H1 (cell line): Measurements from ENCODE around the gene NID1. TPM values are rescaled to one million over a fixed set of nuclear protein-coding genes. Genes with fewer than 3 reads are reported as not detected.

Experiments
- CTCF ChIA-PET: fragments of 300-600 bp; sonication (Branson Sonifier 250); formaldehyde crosslinking; loops from one replicate; lab custom pipeline; 2021; ENCODE audit not compliant: partially characterized antibody; lab: Charles Lee
- POLR2A ChIA-PET: fragments of 300-600 bp; sonication (Branson Sonifier 250); formaldehyde crosslinking; loops from one replicate; lab custom pipeline; 2021; ENCODE audit warnings: inconsistent platforms; ENCODE audit not compliant: partially characterized antibody; lab: Charles Lee
- DNase-seq, 2 experiments: peaks; one replicate each; pipeline versions ENCODE4 v3.0.0 to v3.0.0-alpha.2; 2010 to 2022; ENCODE audit warnings: low spot score in 2 of 2, low read depth in 1 of 2, mixed read lengths in 1 of 2
- FAIRE-seq: peaks from 2 replicates; lab custom pipeline; 2011; peaks lifted over from hg19 to GRCh38; lab: Jason Lieb, UNC
- H2AFZ ChIP-seq: 2 replicates; pipeline ENCODE4 v1.8.1; 2012; ENCODE audit warnings: low read length, inconsistent platforms
- H2AK5ac ChIP-seq: 2 replicates; pipeline ENCODE4 v1.6.1; 2013; ENCODE audit warnings: low read depth, low read length
- H2BK120ac ChIP-seq: replicated peaks from 2 replicates; pipeline ENCODE3; 2013; ENCODE audit warnings: low read depth, low read length, inconsistent platforms
- H2BK12ac ChIP-seq: 2 replicates; pipeline ENCODE4 v1.6.1; 2013; ENCODE audit warnings: low read depth, low read length
- H2BK15ac ChIP-seq: 2 replicates; pipeline ENCODE4 v1.6.1; 2013; ENCODE audit warnings: low read length
- H2BK20ac ChIP-seq: 2 replicates; pipeline ENCODE4 v1.6.1; 2013; ENCODE audit warnings: low read length
- H2BK5ac ChIP-seq: 2 replicates; pipeline ENCODE4 v1.6.1; 2013; ENCODE audit warnings: low read depth, low read length
- H3K14ac ChIP-seq: 2 replicates; pipeline ENCODE4 v1.6.1; 2013; ENCODE audit warnings: inconsistent platforms; ENCODE audit not compliant: insufficient read length
- H3K18ac ChIP-seq: 2 replicates; pipeline ENCODE4 v1.6.1; 2013; ENCODE audit warnings: low read length; ENCODE audit errors: extremely low read depth
- H3K23ac ChIP-seq: 2 replicates; pipeline ENCODE4 v1.6.1; 2013; ENCODE audit warnings: inconsistent platforms; ENCODE audit not compliant: insufficient read length
- H3K23me2 ChIP-seq: 2 replicates; pipeline ENCODE4 v1.6.1; 2013; ENCODE audit warnings: low read depth, low read length
- H3K27ac ChIP-seq: 2 replicates; pipeline ENCODE4 v1.6.1; 2011; ENCODE audit warnings: low read depth, low read length, inconsistent platforms
- H3K27me3 ChIP-seq, 4 experiments: replicated peaks in 1 of 4; 1 replicate in 1 of 4; 2 replicates in 3 of 4; pipeline versions ENCODE4 v1.6.1 to v1.8.1; 2011 to 2013; ENCODE audit warnings: low read length in 3 of 4, mild to moderate bottlenecking in 3 of 4, inconsistent platforms in 2 of 4, mixed read lengths in 2 of 4, moderate library complexity in 1 of 4; ENCODE audit not compliant: control insufficient read depth in 3 of 4, insufficient read depth in 3 of 4; ENCODE audit errors: extremely low read depth in 1 of 4
- H3K36me3 ChIP-seq, 4 experiments: 2 replicates each; pipeline versions ENCODE4 v1.6.1 to v1.8.1; 2011 to 2013; ENCODE audit warnings: mild to moderate bottlenecking in 4 of 4, low read length in 3 of 4, moderate library complexity in 2 of 4, control low read depth in 1 of 4, inconsistent platforms in 1 of 4; ENCODE audit not compliant: insufficient read depth in 4 of 4, control insufficient read depth in 2 of 4
- H3K4ac ChIP-seq: replicated peaks from 2 replicates; pipeline ENCODE3; 2013; ENCODE audit warnings: low read length, low read depth, mixed read lengths, inconsistent platforms; ENCODE audit not compliant: insufficient read length
- H3K4me1 ChIP-seq, 4 experiments: replicated peaks in 1 of 4; 1 replicate in 1 of 4; 2 replicates in 3 of 4; pipeline versions ENCODE4 v1.6.1 to v1.8.1; 2011 to 2013; ENCODE audit warnings: low read length in 3 of 4, inconsistent platforms in 2 of 4, mixed read lengths in 1 of 4; ENCODE audit not compliant: insufficient read depth in 4 of 4, control insufficient read depth in 3 of 4
- H3K4me2 ChIP-seq, 2 experiments: 2 replicates each; pipeline versions ENCODE4 v1.6.1 to v1.8.1; 2011 to 2013; ENCODE audit warnings: low read depth in 2 of 2, low read length in 2 of 2, control low read depth in 1 of 2, inconsistent platforms in 1 of 2, mild to moderate bottlenecking in 1 of 2; ENCODE audit not compliant: insufficient read depth in 1 of 2
- H3K4me3 ChIP-seq, 4 experiments: fragments of 200-600, 300-600 bp in 1 of 4; sonication (generic), shearing (Covaris generic), sonication (Bioruptor Twin) in 1 of 4; 2 replicates each; pipeline versions ENCODE4 v1.5.1 to v1.8.1; 2011 to 2016; ENCODE audit warnings: low read length in 4 of 4, low read depth in 3 of 4, control low read depth in 2 of 4, inconsistent platforms in 2 of 4, mild to moderate bottlenecking in 2 of 4, mixed read lengths in 1 of 4, moderate library complexity in 1 of 4; ENCODE audit not compliant: insufficient read depth in 2 of 4; ENCODE audit errors: extremely low read depth in 1 of 4
- H3K56ac ChIP-seq: replicated peaks from 2 replicates; pipeline ENCODE3; 2013; ENCODE audit warnings: low read depth, mild to moderate bottlenecking, mixed read lengths, low read length, inconsistent platforms; ENCODE audit not compliant: insufficient read length
- H3K79me1 ChIP-seq: 2 replicates; pipeline ENCODE4 v1.6.1; 2013; ENCODE audit warnings: low read depth, low read length, control low read depth
- H3K79me2 ChIP-seq, 2 experiments: 2 replicates each; pipeline versions ENCODE4 v1.6.1 to v1.8.1; 2012 to 2013; ENCODE audit warnings: low read length in 2 of 2, mild to moderate bottlenecking in 2 of 2, inconsistent platforms in 1 of 2; ENCODE audit not compliant: insufficient read depth in 2 of 2, control insufficient read depth in 1 of 2
- H3K9ac ChIP-seq, 4 experiments: replicated peaks in 1 of 4; 1 replicate in 1 of 4; 2 replicates in 3 of 4; pipeline versions ENCODE4 v1.6.1 to v1.8.1; 2011 to 2013; ENCODE audit warnings: low read depth in 3 of 4, low read length in 3 of 4, control low read depth in 2 of 4, mild to moderate bottlenecking in 2 of 4, moderate library complexity in 2 of 4, inconsistent platforms in 1 of 4; ENCODE audit errors: extremely low read depth in 1 of 4
- H3K9me3 ChIP-seq, 2 experiments: 2 replicates each; pipeline versions ENCODE4 v1.6.1 to v1.8.1; 2012 to 2013; ENCODE audit warnings: mild to moderate bottlenecking in 2 of 2, moderate library complexity in 2 of 2, control low read depth in 1 of 2, inconsistent platforms in 1 of 2, low read depth in 1 of 2, low read length in 1 of 2, mixed read lengths in 1 of 2; ENCODE audit not compliant: insufficient read depth in 2 of 2
- H4K20me1 ChIP-seq, 2 experiments: replicated peaks in 1 of 2; 2 replicates each; pipeline versions ENCODE3 to v1.8.1; 2011 to 2013; ENCODE audit warnings: inconsistent platforms in 2 of 2, low read length in 2 of 2, mild to moderate bottlenecking in 1 of 2; ENCODE audit not compliant: insufficient read depth in 2 of 2, control insufficient read depth in 1 of 2
- H4K5ac ChIP-seq: 2 replicates; pipeline ENCODE4 v1.6.1; 2013; ENCODE audit warnings: low read length, low read depth, mixed read lengths, inconsistent platforms; ENCODE audit not compliant: insufficient read length
- H4K8ac ChIP-seq: 2 replicates; pipeline ENCODE4 v1.8.0; 2013; ENCODE audit warnings: mild to moderate bottlenecking, moderate library complexity, low read length, inconsistent platforms; ENCODE audit not compliant: insufficient read depth; ENCODE audit errors: extremely low read depth
- H4K91ac ChIP-seq: replicated peaks from 2 replicates; pipeline ENCODE3; 2013; ENCODE audit warnings: low read length, mixed read lengths, inconsistent platforms; ENCODE audit not compliant: insufficient read length
- CBX5 ChIP-seq: fragments of 300-800, 300-1000 bp; sonication (generic); IDR thresholded peaks from 2 replicates; pipeline ENCODE4 v1.7.1; 2016; ENCODE audit warnings: antibody characterized with exemption, low read length, low read depth
- CREB1 ChIP-seq: IDR thresholded peaks from 2 replicates; pipeline ENCODE4 v1.6.1; 2012; ENCODE audit warnings: inconsistent platforms
- EP300 ChIP-seq, 2 experiments: IDR thresholded peaks; 1 replicate in 1 of 2; 2 replicates in 1 of 2; pipeline ENCODE4 v1.6.1; 2011 to 2012; ENCODE audit warnings: low read depth in 2 of 2, low read length in 2 of 2, mild to moderate bottlenecking in 2 of 2, borderline replicate concordance in 1 of 2, inconsistent platforms in 1 of 2, moderate library complexity in 1 of 2
- HDAC2 ChIP-seq, 2 experiments: fragments of 300-600 bp in 1 of 2; sonication (generic) in 1 of 2; IDR thresholded peaks; 2 replicates each; pipeline ENCODE4 v1.6.1; 2011 to 2012; ENCODE audit warnings: low read depth in 2 of 2, low read length in 2 of 2, mild to moderate bottlenecking in 2 of 2, moderate library complexity in 2 of 2, borderline replicate concordance in 1 of 2, inconsistent platforms in 1 of 2
- KDM4A ChIP-seq: IDR thresholded peaks from one replicate; pipeline ENCODE4 v1.7.1; 2012; ENCODE audit warnings: low read depth, mild to moderate bottlenecking, moderate library complexity, low read length, inconsistent platforms; ENCODE audit not compliant: severe bottlenecking
- NANOG ChIP-seq: IDR thresholded peaks from 2 replicates; pipeline ENCODE4 v1.6.1; 2011; ENCODE audit warnings: low read length, low read depth, mild to moderate bottlenecking, inconsistent platforms; ENCODE audit not compliant: insufficient read depth, poor library complexity, severe bottlenecking
- PHF8 ChIP-seq: fragments of 200-600 bp; sonication (generic); conservative IDR thresholded peaks from 2 replicates; pipeline ENCODE4 v1.7.1; 2012; ENCODE audit warnings: low read depth, mild to moderate bottlenecking, inconsistent platforms, low read length, moderate library complexity
- SIN3A ChIP-seq, 2 experiments: IDR thresholded peaks in 1 of 2; conservative IDR thresholded peaks in 1 of 2; 2 replicates each; pipeline ENCODE4 v1.6.1; 2011 to 2012; ENCODE audit warnings: low read length in 2 of 2, improper control_type of control experiment in 1 of 2, low read depth in 1 of 2, mild to moderate bottlenecking in 1 of 2
- TAF1 ChIP-seq: IDR thresholded peaks from 2 replicates; pipeline ENCODE4 v1.6.1; 2011; ENCODE audit warnings: mild to moderate bottlenecking, low read depth, low read length
- WGBS, 2 experiments: shearing (Covaris generic) in 1 of 2; methylation state at CpG; one replicate each; pipeline versions ENCODE4 v1.1.6 to v1.1.7; 2013 to 2015; ENCODE audit warnings: low lambda C conversion rate in 2 of 2, mixed read lengths in 2 of 2, inconsistent platforms in 1 of 2, low coverage in 1 of 2, missing lambda C conversion rate in 1 of 2; ENCODE audit not compliant: insufficient replicate concordance in 2 of 2, insufficient coverage in 1 of 2, insufficient read length in 1 of 2; ENCODE audit errors: extremely low coverage in 1 of 2, missing lambda C conversion rate in 1 of 2; 5-methylcytosine and 5-hydroxymethylcytosine counted together
- polyA plus RNA-seq, 7 experiments: library from polyadenylated mRNA; depleted of rRNA in 3 of 7; stranded (reverse) in 5 of 7; unstranded in 2 of 7; fragments of >200 nt in 5 of 7; fragments of 200-250 nt in 2 of 7; gene quantifications; 1 replicate in 5 of 7; 2 replicates in 1 of 7; 4 replicates in 1 of 7; pipeline versions ENCODE4 v1.2.1 to v1.2.3, GENCODE V29; 2011 to 2013; ENCODE audit warnings: missing spikeins in 2 of 7, mixed read lengths in 2 of 7
- total RNA-seq: library from RNA; stranded (reverse); fragmentation: NEBNext Ultra II Directional; extraction: Animal tissue kit (Norgen Biotek cat#: 25700); gene quantifications from 2 replicates; pipeline ENCODE4 v1.2.1, GENCODE V29; 2021
- TF ChIP-seq, protein P1 (sequence below): IDR thresholded peaks from 2 replicates; pipeline ENCODE4 v1.6.1; 2012; ENCODE audit warnings: inconsistent platforms

NID1 gene
- total and polyA plus RNA-seq, 2 of the 8 experiments (the other 6 are each of a cell fraction or from before 2014, with no cell fraction given) = 20.9 to 25.4 TPM

DNA sequence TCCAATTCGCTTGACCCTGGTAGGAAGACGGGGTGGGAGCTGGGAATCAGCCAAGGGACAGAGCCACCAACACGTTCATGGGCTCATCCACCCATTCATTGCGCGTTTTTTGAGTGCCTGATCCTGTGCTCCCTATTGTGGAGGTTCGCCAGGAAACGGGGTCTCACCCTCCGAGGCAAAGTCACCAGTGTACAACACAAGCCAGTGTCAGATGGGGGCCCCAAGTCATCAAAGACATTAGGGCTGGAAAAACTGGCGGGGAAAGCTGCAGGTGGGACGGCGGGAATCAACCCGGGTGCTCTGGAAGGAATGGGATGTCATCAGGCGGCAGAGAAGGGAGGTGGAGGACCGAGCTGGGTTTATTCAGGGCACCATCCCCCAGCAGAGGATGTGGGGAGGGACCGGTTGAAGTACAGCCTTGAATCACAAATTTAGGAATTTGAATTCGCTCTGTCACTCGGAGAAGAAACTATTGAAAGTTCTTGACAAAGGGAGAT is 667 bp upstream of the NID1 start:
- no peak overlapping the region for H3K4ac ChIP-seq
- no peaks in the 10 kb centered on the region; a peak in 1 of 4 replicates for H3K9me3 ChIP-seq
- no peak overlapping the region for H3K23ac ChIP-seq
- DNase-seq (no peak), FAIRE-seq (no peak)
- no peaks in the 10 kb centered on the region for H3K79me1 ChIP-seq
- no peak overlapping the region for H3K27ac ChIP-seq
- no peak overlapping the region for H4K91ac ChIP-seq
- H4K8ac ChIP-seq = peak overlapping the region; percentile 22; the same call in 1 of the 2 replicates
- no peak for TF ChIP-seq PHF8
- TF ChIP-seq SIN3A (conservative IDR thresholded peaks at IDR 0.05 in 1 of 2, IDR thresholded peaks at IDR 0.05 in 1 of 2; ENCODE audit: low read depth in 1 of 2, low read length in 2 of 2) = 0 out of 4 replicates have a peak, but pooled peaks of 1 of the 2 experiments have one; percentile 22
- TF ChIP-seq, protein P1, sequence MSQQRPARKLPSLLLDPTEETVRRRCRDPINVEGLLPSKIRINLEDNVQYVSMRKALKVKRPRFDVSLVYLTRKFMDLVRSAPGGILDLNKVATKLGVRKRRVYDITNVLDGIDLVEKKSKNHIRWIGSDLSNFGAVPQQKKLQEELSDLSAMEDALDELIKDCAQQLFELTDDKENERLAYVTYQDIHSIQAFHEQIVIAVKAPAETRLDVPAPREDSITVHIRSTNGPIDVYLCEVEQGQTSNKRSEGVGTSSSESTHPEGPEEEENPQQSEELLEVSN = peak; percentile 59; the same call in 1 of the 2 replicates
- peak; percentile 30 for TF ChIP-seq KDM4A
- no peak for TF ChIP-seq CBX5
- no peak for TF ChIP-seq HDAC2 (IDR thresholded peaks at IDR 0.05; ENCODE audit: borderline replicate concordance in 1 of 2, low read depth in 2 of 2, low read length in 2 of 2)
- no peak for TF ChIP-seq CREB1
- TF ChIP-seq TAF1 = 0 out of 2 replicates have a peak, but pooled peaks have one; percentile 8
- TF ChIP-seq NANOG = no peak
- TF ChIP-seq EP300 (IDR thresholded peaks at IDR 0.05; ENCODE audit: borderline replicate concordance in 1 of 2, low read depth in 2 of 2, low read length in 2 of 2) = no peak
- peak overlapping the region; percentile 72 for H3K18ac ChIP-seq
- H3K56ac ChIP-seq = no peak overlapping the region
- H2BK20ac ChIP-seq = no peak overlapping the region
- peaks cover 3 to 11% (median 4%) of the 10 kb centered on the region in 4 experiments; a peak in 5 of 7 replicates for H3K4me1 ChIP-seq
- peak overlapping the region; percentile 88 to 99 for H3K4me2 ChIP-seq
- POLR2A ChIA-PET = interaction anchor here (1.0 to 2.2 kb wide), 3 partner anchors 13 to 94 kb away, joined by 4 to 9 read pairs (median 8); no protein-coding TSS in a partner anchor
- H3K4me3 ChIP-seq = peak overlapping the region; percentile 53 to 76 (median 62)
- 2% methylated on average over 17 of the region's 17 CpGs; no CpG with 5 or more reads in 1 of the 2 experiments for WGBS, 2 experiments
- H3K79me2 ChIP-seq = no peaks in the 10 kb centered on the region
- no peak overlapping the region for H2BK120ac ChIP-seq
- no peaks in the 10 kb centered on the region for H4K20me1 ChIP-seq
- H2BK5ac ChIP-seq = no peak overlapping the region
- no peak overlapping the region for H2BK15ac ChIP-seq
- H2AFZ ChIP-seq = peak overlapping the region; percentile 82; the same call in 1 of the 2 replicates
- no peak overlapping the region for H4K5ac ChIP-seq
- peak overlapping the region in 3 of 4 experiments; percentile 64 to 68 (median 65); a peak in 6 of 7 replicates for H3K9ac ChIP-seq
- peaks cover 5 to 33% (median 24%) of the 10 kb centered on the region in 4 experiments; a peak in 6 of 7 replicates for H3K27me3 ChIP-seq
- peaks cover 11% of the 10 kb centered on the region; the same call in 1 of the 2 replicates for H3K23me2 ChIP-seq
- H2AK5ac ChIP-seq = no peak overlapping the region
- H3K36me3 ChIP-seq = no peaks in the 10 kb centered on the region
- CTCF ChIA-PET = interaction anchor here (0.6 to 1.1 kb wide), 6 partner anchors 34 to 495 kb away, joined by 3 to 4 read pairs (median 3); no protein-coding TSS in a partner anchor
- no peak overlapping the region for H2BK12ac ChIP-seq
- no peak overlapping the region for H3K14ac ChIP-seq
